ENCODE data around the gene LNPEP.

Gene LNPEP

DNA sequence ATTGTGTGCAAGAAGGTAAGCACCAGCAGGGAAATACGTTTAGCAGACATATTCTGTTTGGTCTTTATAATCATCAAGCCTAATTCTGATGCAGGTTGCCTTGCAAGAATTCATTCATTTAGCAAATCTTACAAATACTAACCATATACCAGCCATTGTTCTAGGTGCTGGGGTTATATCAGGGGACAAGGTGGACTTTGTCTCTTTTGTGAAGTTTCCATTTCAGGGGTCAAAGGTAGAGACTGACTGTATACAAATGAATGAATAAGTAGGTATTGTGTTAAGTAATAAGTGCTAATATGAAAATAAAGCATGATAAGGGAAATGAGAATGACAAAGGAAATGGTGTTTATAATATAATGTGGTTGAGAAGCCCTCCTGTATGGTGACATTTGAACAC lies 64.0 kb downstream of the LNPEP start:
- DNase-seq (ENCODE audit: low read depth in 2 of 2), result no peak

GRCh38 chr5:97000391-97000790 lies 64.5 kb downstream of the LNPEP start:
- no peak for DNase-seq (ENCODE audit: low read depth in 2 of 2)

- no peak for DNase-seq (ENCODE audit: low read depth in 2 of 2)
Observed at GRCh38 chr5:97002983-97003382, 67.1 kb downstream of the LNPEP start.

DNA sequence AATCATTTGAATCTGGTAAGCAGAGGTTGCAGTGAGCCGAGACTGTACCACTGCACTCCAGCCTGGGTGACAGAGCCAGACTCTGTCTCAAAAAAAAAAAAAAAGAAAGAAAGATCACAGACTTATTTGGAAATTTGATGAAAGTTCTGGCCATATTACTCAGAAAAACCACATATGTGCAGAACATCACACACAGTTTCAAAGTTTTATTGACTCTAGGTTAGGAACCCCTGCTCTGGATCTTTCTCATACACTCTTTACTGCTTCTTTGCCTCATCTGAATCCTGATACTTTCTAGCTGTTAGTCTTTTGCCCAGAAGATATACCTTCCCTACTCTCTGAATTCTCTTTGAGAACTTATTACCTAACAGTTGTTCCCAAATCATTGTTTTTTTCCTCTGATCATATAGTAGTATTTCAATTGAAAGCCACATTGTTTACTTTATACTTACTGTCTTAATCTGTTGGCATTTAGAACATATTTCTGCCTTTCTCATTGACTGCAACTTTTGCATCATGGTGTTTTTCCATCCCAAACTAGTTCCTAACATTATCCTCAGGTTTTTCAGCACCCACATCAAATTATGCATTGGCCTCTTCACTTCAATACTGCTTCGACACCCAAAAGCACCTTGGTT lies 68.7 kb downstream of the LNPEP start:
- no peak for DNase-seq (ENCODE audit: low read depth in 2 of 2)

- DNase-seq (ENCODE audit: low read depth in 2 of 2), result no peak
Observed at GRCh38 chr5:97006454-97007060, 70.7 kb downstream of the LNPEP start.

GRCh38 chr5:97009212-97009898 lies 73.5 kb downstream of the LNPEP start:
- DNase-seq (ENCODE audit: low read depth in 2 of 2), result no peak

DNA sequence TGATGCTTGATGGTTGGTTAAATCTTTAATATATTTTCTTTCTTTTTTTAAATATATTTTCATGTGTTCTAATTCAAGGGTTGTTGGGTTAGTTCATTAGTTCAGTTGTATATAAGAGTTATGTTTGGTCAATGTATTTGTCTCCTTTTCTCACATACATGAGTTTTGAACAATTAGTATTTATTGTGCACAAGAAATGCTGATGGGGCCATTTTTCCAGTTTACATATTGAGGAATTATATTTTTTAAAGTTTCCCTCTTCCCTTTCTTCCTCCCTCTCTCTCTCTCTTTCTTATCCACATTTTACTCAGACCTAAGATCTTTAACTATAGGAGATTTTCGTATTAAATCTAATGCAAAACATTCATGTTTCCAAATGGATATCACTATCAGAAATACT lies 74.0 kb downstream of the LNPEP start:
- no peak for DNase-seq (ENCODE audit: low read depth in 2 of 2)

DNA sequence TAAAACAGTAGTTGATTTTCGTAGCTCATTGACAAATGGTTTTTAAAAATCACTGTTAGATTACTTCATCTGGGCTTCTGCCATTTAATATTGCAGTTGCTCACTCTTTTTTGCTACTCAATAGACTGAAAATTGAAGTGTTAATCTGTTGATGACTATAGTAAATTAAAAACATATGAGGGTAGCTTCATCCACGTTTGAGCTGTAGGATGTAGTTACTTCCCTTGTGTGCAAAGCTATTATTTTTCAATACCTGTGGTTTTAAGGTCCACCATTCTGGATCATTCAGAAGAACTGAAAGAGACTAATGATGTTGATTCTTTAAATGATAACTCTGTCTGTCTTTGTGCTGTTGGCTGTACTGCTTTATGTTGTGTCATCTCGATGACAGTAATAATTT lies 74.7 kb downstream of the LNPEP start:
- DNase-seq (ENCODE audit: low read depth in 2 of 2), result no peak

- no peak for DNase-seq (ENCODE audit: low read depth in 2 of 2)
Observed at GRCh38 chr5:97011567-97011966, 75.7 kb downstream of the LNPEP start.

GRCh38 chr5:97019435-97020117 lies 83.7 kb downstream of the LNPEP start:
- DNase-seq (ENCODE audit: low read depth in 2 of 2), result no peak

- no peak for DNase-seq (ENCODE audit: low read depth in 2 of 2)
Observed at GRCh38 chr5:97021416-97021815, 85.5 kb downstream of the LNPEP start.

GRCh38 chr5:97022898-97023297 lies 87.0 kb downstream of the LNPEP start:
- no peak for DNase-seq (ENCODE audit: low read depth in 2 of 2)

- DNase-seq (ENCODE audit: low read depth in 2 of 2), result no peak
Observed at GRCh38 chr5:97026721-97027120, 90.8 kb downstream of the LNPEP start.

DNA sequence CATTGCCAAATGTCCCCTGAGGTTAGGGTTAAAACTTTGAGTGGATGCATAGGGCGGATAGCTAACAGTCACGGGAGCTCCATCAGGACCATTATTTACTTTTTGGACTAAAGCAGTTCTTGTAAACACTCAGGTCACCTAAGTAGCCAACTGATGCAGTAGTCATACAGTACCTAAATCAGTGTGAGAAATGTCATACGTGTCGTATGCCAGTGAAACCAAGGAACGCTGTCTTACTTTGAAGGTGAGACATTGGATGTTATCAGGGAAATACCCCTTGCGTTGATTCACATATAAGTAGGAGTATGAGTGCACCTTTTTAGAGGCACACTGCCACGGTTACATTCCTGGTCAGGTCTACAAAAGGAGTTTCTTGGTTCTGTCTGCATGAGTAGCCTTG lies 101.9 kb downstream of the LNPEP start:
- DNase-seq (ENCODE audit: low read depth in 2 of 2), result no peak

GRCh38 chr5:97041239-97041638 lies 105.4 kb downstream of the LNPEP start:
- DNase-seq (ENCODE audit: low read depth in 2 of 2), result no peak

DNA sequence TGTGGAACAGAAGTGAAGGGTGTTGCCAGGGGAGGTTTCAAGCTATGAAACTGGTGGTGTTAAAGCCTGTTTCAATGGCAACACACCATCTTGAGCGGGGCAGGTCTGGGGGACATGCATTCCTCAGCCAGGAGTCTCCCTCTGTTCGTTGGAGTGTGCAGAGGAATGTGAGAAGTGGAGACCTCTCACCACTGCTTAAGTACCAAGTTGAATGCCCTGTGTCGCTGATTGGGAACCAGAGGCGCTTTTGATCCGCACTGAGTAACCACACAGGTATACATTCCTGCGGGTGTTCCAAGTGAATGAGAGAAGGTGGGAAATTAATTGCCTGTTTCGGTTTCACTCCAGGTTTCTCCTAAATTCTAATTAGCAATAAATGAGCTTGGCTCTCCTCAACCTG lies 107.1 kb downstream of the LNPEP start:
- DNase-seq (ENCODE audit: low read depth in 2 of 2), result no peak

DNA sequence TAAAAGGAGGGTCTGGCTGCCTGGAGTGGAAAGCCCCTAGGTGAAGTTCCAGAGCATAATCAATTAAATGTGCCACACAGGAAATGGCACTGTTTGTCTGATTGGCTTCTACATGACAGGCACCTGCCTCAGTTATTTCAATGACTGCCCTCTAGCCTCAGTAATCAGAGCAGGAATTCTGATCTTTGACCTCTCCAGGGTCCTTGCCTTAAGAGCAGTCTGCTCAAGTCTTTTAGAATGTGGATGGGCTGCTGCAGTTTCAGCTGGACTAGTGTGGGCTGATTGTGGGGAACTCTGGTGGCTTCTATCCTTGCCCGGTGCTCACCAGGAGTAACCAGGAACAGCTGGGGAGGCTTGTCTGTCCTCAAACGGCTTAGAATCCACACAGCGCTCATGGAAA lies 107.6 kb downstream of the LNPEP start:
- DNase-seq (ENCODE audit: low read depth in 2 of 2), result no peak

- DNase-seq (ENCODE audit: low read depth in 2 of 2), result no peak
Observed at GRCh38 chr5:97044052-97044451, 108.2 kb downstream of the LNPEP start.

GRCh38 chr5:97046270-97046982 lies 110.5 kb downstream of the LNPEP start:
- no peak for DNase-seq (ENCODE audit: low read depth in 2 of 2)

DNA sequence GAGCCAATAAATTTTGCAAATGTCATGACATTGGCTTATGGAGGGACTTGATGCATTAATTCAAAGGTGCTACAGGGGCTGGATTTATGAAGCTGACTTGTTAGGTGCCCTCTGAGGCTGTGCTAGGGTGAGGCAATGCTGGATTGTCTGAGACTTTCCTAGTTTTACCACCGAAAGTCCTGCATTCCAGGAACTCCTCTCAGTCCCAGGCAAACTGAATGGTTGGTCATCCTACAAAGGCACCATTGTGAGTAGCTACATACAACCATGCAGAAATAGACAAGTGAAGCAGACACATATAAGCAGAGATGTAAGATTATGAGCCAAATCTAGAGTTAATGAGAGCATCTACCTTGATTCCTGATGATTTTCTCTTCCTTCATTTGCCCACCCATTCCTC lies 111.2 kb downstream of the LNPEP start:
- DNase-seq (ENCODE audit: low read depth in 2 of 2), result no peak

DNA sequence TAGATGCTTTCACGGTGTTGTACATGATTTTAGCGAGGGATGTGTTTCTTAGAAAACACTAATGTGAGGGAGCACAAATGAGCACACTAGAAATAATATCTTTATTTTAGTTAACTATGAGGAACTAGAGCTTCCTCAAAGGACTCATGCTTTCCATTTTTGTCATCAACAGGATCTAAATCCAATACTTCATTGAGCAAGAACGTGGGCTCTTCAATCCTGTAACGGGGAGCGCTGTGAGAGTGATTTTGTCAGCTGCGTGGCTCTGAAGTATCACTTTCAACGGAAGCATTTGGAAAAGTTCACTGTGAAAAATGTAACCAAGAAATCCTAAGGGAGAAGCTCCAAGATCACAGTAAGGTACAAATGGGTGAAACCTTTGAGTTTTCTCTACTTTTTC lies 113.3 kb downstream of the LNPEP start:
- no peak for DNase-seq (ENCODE audit: low read depth in 2 of 2)

DNA sequence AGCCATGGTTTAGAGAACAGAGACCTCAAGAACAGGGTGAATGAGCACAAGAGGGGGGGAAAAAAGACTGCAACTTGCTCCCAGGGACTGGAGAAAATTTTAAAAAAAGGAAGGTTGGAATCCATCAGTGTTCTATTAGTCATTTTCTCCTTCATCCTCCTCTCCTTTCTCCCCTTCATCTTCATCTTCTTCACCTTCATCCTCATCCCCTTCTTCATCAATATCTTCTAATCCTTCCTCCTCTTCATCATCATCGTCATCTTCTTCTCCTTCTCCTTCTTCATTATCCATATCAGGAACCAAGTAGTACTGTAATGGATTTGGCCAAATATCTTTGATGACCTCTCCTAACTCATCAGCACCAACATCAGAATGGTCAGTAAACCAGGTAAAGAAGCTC lies 120.4 kb downstream of the LNPEP start:
- DNase-seq (ENCODE audit: low read depth in 2 of 2), result no peak

Measured in stimulated activated CD4-positive, alpha-beta T cell treated with anti-CD3 and anti-CD28 coated beads, Interleukin-12 subunit alpha, Interleukin-12 subunit beta, amount 100 ng/mL, for 24 hours (primary cell).